Lung (tissue), 5 donors: ENCODE measurements around the gene FOXI3. TPM values are rescaled to one million over a fixed set of nuclear protein-coding genes. Genes with fewer than 3 reads are reported as not detected.

Source experiments
- polyA plus RNA-seq, 2 donors: library from polyadenylated mRNA; stranded (reverse); fragments of 200-250 nt; gene quantifications; one replicate each; pipeline ENCODE4 v1.2.1, GENCODE V29; 2013
- small RNA-seq: library from RNA; depleted of rRNA; stranded (forward); fragments of <200 nt; gene quantifications from one replicate; pipeline ENCODE3, GENCODE V24; 2014; ENCODE audit warnings: low replicate concordance
- total RNA-seq, 2 donors: library from RNA; depleted of rRNA in 1 of 2; stranded (reverse); fragments of >200 nt in 1 of 2; gene quantifications; one replicate each; pipeline ENCODE4 v1.2.1, GENCODE V29; 2014 to 2021
- donor health status: Bipolar disorder and iron deficiency.
- donor health status: healthy.
- donor health status: DM: yes; HTN: yes; CAD: no.

Gene FOXI3
- total and polyA plus RNA-seq, 4 donors, result 0.17 TPM; not detected in 3

Small RNAs within 50 kb of the gene (small RNA-seq; reads per million reads assigned to genes)
- not detected for gene RNU6-1007P

Other genes starting within 250 kb of the FOXI3 start
- gene EIF2AK3, start 174.8 kb upstream of the FOXI3 start, total RNA-seq, result 10 to 100 TPM; 23.3 to 46.7 TPM
- gene EIF2AK3, start 174.8 kb upstream of the FOXI3 start, polyA plus RNA-seq, result 10 to 100 TPM in 1 of 2 donors, 1 to 10 TPM in 1; 5.3 to 14.0 TPM
- gene RPIA, start 239.0 kb upstream of the FOXI3 start, total RNA-seq, result 10 to 100 TPM; 16.8 to 18.4 TPM
- 10 to 100 TPM; 18.4 to 25.3 TPM for gene RPIA, start 239.0 kb upstream of the FOXI3 start, polyA plus RNA-seq